GM21390 (cell line): ENCODE data around the gene DOC2A.
"Not testable (repeated sequence)": the region's sequence is repeated elsewhere in the genome, so short reads cannot be mapped to it uniquely, and the experiment has no call there.

ENCODE experiments used
- ATAC-seq: cut with Tn5 transposase; IDR thresholded peaks from one replicate; pipeline ENCODE4 v1.9.1; 2021; ENCODE audit not compliant: unreplicated experiment

Gene DOC2A

DNA sequence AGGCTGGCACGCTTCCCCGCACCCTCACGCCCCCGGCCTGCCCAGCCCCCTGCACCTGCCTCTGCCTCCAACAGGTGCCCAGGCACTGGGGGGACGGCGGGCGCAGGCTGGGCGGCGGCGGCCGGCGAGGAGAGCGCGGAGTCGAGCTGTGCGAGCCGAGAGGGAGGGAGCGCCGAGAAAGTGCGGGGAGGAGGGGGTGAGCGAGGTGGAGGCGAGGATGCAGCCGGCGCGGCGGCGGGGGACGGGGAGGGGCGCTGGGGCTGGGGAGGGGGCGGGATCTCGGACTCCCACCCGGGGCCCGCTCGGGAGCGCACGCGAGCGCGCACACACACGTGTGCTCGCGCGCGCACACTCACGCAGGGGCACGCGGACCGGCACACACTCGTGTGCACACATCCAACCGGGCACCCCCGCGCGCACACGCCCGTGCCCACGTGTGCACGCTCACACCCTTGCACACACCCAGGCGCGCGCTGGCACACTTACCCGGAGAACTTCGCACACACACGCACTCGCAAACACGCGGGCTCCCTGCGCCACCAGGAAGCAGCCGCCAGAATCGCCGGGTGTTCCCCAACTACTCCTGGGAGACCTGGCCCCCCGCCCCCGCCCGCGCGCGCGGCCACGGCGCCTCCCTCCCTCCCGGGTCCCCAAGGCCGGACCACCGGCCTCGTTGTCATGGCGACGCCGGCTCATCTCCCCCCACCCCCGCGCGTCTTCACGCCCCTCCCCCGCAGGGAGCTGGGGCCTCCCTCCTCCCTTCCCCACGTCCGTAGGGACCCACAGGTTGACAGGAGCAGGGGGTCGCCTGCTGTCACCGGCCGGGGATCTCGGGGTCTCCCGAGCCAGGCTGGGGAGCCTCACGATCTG, at the start of gene DOC2A:
Gene DOC2A (minus strand): TSS at position 184 of the 870 bp plus-strand sequence. CDS start 805 bp downstream, outside the sequence.
- no peak for ATAC-seq

DNA sequence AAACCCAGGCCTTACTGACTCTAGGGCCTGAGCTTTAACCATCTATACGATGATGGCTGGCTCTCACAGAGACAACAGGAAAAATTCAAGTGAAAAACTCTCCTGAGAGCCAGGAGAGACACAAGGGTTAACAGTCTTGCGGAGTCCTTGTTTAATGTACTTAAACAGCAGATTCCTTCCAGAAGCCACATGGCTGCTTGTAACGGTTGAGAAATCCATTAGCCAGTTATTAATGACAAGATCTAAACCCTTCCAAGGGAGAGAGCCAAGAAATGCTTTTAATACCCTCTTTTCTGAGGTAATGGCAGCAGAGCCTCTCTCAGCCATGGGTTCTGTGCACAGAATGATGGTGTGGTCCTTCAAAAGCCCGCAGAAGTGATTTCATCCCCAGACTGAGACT, 49.5 kb upstream of the DOC2A start:
- ATAC-seq = no peak

DNA sequence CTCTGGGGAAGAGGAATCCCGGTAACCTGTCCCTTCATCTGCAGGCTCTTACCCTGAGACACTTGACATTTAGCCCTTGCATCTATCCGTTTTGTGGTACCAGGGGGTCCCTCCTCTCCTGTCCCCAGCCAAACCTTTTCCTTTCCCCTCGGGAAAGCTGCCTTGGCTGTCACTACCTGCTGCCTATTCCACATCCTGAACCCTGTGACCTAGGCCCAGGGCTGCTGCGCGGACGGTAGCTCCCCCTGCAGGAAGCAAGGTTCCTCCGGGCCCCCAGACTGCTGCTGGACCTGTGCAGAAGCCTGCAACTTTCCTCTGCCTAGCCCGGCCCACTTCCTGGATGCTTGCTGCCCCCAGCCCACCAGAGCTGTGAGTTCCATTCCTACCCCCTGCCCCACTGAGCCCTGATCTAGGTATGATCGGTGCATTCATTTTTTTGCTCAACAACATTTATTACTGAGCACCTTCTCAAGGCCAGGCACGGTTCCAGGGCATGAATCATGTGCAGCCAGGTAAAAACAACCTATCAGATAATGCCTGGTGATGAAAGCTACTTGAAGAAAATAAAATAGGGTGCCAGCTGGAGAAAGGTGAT, 44.2 kb upstream of the DOC2A start:
- ATAC-seq = no peak

- no peak for ATAC-seq
Measured at GRCh38 chr16:30054451-30054850, 43.6 kb upstream of the DOC2A start.

GRCh38 chr16:30053376-30054015, 42.7 kb upstream of the DOC2A start:
- peak; percentile 10 for ATAC-seq

GRCh38 chr16:30052671-30053372, 42.0 kb upstream of the DOC2A start:
- peak; percentile 53 for ATAC-seq

DNA sequence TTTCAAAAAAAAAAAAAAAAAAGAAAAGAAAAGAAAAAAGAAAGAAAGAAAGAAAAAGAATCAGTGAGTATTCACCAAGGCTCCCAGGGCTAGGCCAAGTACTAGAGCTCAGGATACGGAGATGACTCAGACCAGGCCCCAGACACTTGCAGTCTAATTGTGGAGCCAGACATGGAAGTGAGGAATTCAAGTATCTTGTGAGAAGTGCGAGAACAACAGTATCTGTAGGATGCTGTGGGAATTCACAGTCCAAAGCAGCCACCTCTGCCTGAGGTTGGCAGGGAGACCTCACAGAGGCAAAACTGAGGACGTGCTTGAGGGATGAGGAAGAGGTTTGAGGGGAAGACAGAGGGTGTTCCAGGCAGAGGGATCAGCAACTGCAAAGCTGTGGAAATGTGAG, 40.7 kb upstream of the DOC2A start:
- no peak for ATAC-seq

DNA sequence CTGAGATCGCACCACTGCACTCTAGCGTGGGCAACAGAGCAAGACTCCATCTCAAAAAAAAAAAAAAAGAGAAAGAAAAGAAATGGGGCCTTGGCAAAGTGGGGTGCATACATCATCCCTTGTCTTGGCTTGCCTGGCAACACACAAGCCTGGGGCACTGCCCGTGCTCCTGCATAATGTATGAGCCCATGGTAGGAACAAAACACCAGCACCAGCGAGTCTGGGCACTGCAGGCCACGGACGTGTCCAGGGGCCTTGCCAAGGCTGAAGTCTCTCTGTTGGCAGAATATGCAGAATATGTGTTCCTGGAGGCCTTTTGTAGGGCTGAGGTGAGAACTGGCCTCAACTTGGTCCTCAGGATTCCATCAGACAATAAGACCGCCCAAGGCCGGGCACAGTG, 39.0 kb upstream of the DOC2A start:
- no peak for ATAC-seq

DNA sequence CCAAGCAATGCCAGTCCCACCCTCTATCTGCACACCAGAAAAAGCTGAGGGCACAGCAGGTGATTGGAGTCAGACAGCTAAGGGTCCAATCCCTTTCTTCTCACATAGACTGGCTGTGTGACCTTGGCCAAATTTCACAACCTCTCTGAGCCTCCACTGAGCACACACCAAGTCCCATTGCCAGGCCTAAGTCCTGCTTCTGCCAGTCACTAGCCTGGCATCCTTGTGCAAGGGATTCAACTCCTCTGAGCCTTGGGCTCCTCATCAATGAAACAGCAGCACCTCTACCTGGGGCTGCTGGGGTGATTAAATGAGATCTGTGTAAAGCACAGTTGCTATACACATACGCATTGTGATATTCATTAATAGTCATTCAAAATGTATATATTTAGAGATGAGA, 35.8 kb upstream of the DOC2A start:
- ATAC-seq = no peak

DNA sequence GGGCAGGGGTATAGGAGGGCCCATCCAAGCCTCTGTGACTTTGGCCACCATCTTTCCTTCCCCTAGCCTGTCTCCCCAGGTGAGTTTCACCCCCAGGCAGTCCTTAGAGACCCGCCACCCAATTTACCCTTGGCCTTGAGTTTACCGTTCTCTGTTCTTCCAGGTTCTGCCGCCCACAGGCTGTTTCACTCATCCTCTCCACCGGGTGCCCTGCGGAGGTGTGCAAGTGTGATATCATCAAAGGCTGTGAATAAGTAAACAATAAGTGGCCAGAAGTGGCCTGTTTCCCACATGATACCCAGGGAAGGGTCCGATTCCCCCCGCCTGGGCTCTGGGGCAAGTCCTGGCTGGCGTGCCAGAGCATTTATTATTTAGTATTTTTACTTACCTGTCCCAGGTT, 35.4 kb upstream of the DOC2A start:
- ATAC-seq = no peak

DNA sequence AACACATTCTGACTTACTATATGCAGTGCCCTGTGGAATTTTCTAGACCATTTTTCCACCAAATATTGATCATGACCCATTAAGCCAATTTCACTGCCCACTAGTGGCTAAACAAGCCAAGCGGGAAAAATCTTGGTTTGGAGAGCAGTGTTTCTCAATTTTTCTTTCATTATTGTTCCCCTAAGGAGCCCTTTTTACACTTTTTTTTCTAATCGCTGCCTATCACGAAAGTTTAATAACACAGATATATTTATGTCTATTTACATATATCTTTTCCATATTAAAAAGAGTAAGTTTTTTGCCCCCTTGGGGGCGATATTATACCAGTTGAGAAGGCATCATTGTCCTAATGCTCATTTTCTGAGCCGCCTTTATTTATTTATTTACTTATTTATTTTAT, 31.0 kb upstream of the DOC2A start:
- ATAC-seq = no peak

DNA sequence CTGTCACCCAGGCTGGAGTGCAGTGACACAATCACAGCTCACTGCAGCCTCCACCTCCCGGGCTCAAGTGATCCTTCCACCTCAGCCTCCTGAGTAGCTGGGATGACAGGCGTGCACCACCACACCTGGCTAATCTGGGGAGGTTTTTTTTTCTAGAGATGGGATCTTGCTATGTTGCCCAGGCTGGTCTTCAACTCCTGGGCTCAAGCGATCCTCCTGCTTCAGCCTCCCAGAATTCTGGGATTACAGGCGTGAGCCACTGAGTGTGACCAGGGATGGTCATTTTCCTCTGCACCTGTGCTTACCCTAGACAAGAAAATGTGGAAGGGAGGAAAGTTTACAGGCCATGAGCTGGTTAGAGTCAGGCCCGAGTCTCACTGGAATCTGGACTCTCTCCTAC, 29.9 kb upstream of the DOC2A start:
- not testable (repeated sequence) for ATAC-seq

- no peak for ATAC-seq
Measured at GRCh38 chr16:30040221-30040620, 29.4 kb upstream of the DOC2A start.

GRCh38 chr16:30033270-30033669, 22.4 kb upstream of the DOC2A start:
- ATAC-seq = no peak

- ATAC-seq = no peak
Measured at GRCh38 chr16:30032083-30032819, 21.4 kb upstream of the DOC2A start.

DNA sequence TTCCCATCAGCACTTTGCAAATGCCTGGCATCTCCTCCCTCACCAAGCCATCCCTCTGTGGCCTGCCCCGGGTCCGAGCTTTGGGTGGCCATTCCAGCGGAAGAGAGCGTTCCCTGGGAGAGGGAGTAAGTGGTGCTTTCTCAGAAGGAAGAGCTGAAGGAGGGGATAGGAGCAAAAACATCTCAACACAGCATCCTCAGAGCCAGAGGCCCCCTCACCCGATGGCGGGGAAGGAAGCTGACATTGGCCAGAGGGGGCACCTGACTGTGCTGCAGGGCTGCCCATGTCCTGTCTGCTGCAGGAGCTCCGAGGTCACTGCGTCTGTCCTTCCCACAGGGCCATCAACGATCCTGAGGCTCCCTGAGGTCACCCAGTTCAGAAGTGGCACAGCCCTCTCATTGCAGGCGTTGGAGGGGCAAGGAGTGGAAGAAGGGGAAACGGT, 20.7 kb upstream of the DOC2A start:
- no peak for ATAC-seq

- ATAC-seq = no peak
Measured at GRCh38 chr16:30030841-30031413, 20.1 kb upstream of the DOC2A start, which contains the start of gene TLCD3B. Gene TLCD3B (minus strand): TSS chr16:30031271. CDS start chr16:30030527, 744 bp downstream.

DNA sequence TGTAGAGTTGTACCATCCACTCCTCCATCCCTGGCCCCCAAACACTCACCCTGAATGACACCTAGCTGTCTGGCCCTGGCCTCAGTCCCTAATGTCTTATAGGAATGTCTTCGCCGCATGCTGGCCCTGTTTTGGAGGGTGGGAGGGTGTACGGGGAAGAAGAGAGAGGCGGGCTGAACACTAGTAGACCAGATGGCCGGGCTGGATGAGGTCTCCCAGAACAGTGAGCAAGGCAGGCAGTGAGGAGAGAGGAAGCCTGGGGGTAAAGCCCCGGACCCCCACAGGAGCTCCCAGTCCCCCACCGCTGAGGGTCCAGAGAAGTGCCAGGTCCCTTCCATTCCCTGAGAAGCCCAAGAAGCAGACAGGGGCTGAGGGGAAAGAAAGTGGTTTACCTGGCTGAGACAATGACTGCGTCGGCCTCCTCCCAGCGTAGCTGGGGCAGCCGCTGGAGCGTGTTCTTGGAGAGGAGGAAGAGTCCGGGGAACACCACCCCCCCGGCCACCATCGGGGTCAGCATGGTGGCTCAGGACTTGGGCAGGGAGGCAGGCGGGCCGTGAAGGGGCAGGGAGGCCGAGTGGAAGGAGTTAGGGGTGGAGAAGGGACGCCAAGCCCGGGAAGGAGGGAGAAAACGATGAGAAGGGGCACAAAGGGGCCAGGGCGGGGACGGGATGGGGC, 19.3 kb upstream of the DOC2A start:
- ATAC-seq = no peak

- no peak for ATAC-seq
Measured at GRCh38 chr16:30028438-30029076, 17.7 kb upstream of the DOC2A start.
